HPDE6-E6E7 (cell line): Measurements from ENCODE around the gene OR52B2.

Experiments used
- DNase-seq: peaks from one replicate; pipeline ENCODE4 v3.0.0; 2011; ENCODE audit warnings: missing footprints; ENCODE audit errors: extremely low spot score

OR52B2 gene

GRCh38 chr11:6170226-6170625 lies at the start of gene OR52B2:
Gene OR52B2 (minus strand): TSS chr11:6170326. CDS start chr11:6170326, 0 bp downstream.
- DNase-seq: no peak

- peak; percentile 64 for DNase-seq
Measured at GRCh38 chr11:6219359-6219758, 49.2 kb upstream of the OR52B2 start.

- DNase-seq: no peak
Measured at GRCh38 chr11:6217722-6218121, 47.6 kb upstream of the OR52B2 start.

GRCh38 chr11:6216501-6216900 lies 46.4 kb upstream of the OR52B2 start:
- no peak for DNase-seq

- no peak for DNase-seq
Measured at GRCh38 chr11:6214530-6214929, 44.4 kb upstream of the OR52B2 start.

GRCh38 chr11:6210274-6210955 lies 40.3 kb upstream of the OR52B2 start:
- no peak for DNase-seq

GRCh38 chr11:6209801-6210200 lies 39.7 kb upstream of the OR52B2 start:
- DNase-seq: no peak

GRCh38 chr11:6206456-6207180 lies 36.5 kb upstream of the OR52B2 start:
- DNase-seq: no peak

GRCh38 chr11:6205366-6205765 lies 35.2 kb upstream of the OR52B2 start, which contains the start of gene C11orf42:
Gene C11orf42 (plus strand): TSS chr11:6205557. CDS start chr11:6205616, 59 bp downstream.
- DNase-seq: no peak

- DNase-seq: no peak
Measured at GRCh38 chr11:6204706-6205105, 34.6 kb upstream of the OR52B2 start.

- DNase-seq: no peak
Measured at GRCh38 chr11:6203327-6203726, 33.2 kb upstream of the OR52B2 start.

- no peak for DNase-seq
Measured at GRCh38 chr11:6202041-6202440, 31.9 kb upstream of the OR52B2 start.

GRCh38 chr11:6201481-6201880 lies 31.4 kb upstream of the OR52B2 start:
- no peak for DNase-seq

- DNase-seq: no peak
Measured at GRCh38 chr11:6200975-6201374, 30.8 kb upstream of the OR52B2 start.

GRCh38 chr11:6199174-6199810 lies 29.2 kb upstream of the OR52B2 start, which contains the start of gene OR52W1:
Gene OR52W1 (plus strand): TSS chr11:6199224. CDS start chr11:6199224, 0 bp downstream.
- DNase-seq: no peak

GRCh38 chr11:6197466-6198200 lies 27.5 kb upstream of the OR52B2 start:
- DNase-seq: no peak

- DNase-seq: no peak
Measured at GRCh38 chr11:6196396-6196795, 26.3 kb upstream of the OR52B2 start.

GRCh38 chr11:6194065-6194581 lies 24.0 kb upstream of the OR52B2 start:
- DNase-seq: no peak

- no peak for DNase-seq
Measured at GRCh38 chr11:6191742-6192141, 21.6 kb upstream of the OR52B2 start.

- no peak for DNase-seq
Measured at GRCh38 chr11:6175440-6175839, 5.3 kb upstream of the OR52B2 start.

- no peak for DNase-seq
Measured at GRCh38 chr11:6156628-6157359, 13.3 kb downstream of the OR52B2 start.
